Measurements from ENCODE around the gene STK38L.

STK38L gene

GRCh38 chr12:27274706-27275105 lies 30.6 kb downstream of the STK38L start:
- H3K27me3 Mint-ChIP-seq (ENCODE audit: low read depth) = no peaks in the 10 kb centered on the region
- TF ChIP-seq CTCF (IDR thresholded peaks at IDR 0.05; ENCODE audit: unreplicated experiment in 3 of 3) = no peak
- H3K4me3 Mint-ChIP-seq = no peak overlapping the region
- peaks cover 33% of the 10 kb centered on the region for H3K4me1 Mint-ChIP-seq
- no peaks in the 10 kb centered on the region for H3K9me3 Mint-ChIP-seq
- H3K36me3 Mint-ChIP-seq (ENCODE audit: low read depth) = peaks cover 4% of the 10 kb centered on the region
- H3K27ac Mint-ChIP-seq = no peak overlapping the region

- no peaks in the 10 kb centered on the region for H3K27me3 Mint-ChIP-seq (ENCODE audit: low read depth)
- H3K4me1 Mint-ChIP-seq = peaks cover 30% of the 10 kb centered on the region
- no peak for TF ChIP-seq CTCF (IDR thresholded peaks at IDR 0.05; ENCODE audit: unreplicated experiment in 3 of 3)
- H3K36me3 Mint-ChIP-seq (ENCODE audit: low read depth) = peaks cover 8% of the 10 kb centered on the region
- H3K9me3 Mint-ChIP-seq = no peaks in the 10 kb centered on the region
- no peak overlapping the region for H3K4me3 Mint-ChIP-seq
- no peak overlapping the region for H3K27ac Mint-ChIP-seq
Measured at GRCh38 chr12:27276275-27276674, 32.2 kb downstream of the STK38L start.

GRCh38 chr12:27277846-27278260 lies 33.8 kb downstream of the STK38L start:
- Mint-ChIP-seq H3K4me1 (peaks cover 24% of the 10 kb centered on the region), H3K4me3 (no peak overlapping the region)

GRCh38 chr12:27279826-27280225 lies 35.7 kb downstream of the STK38L start:
- Mint-ChIP-seq H3K9me3 (no peaks in the 10 kb centered on the region), H3K27ac (no peak overlapping the region), H3K4me3 (no peak overlapping the region), H3K4me1 (peaks cover 23% of the 10 kb centered on the region), H3K27me3 (ENCODE audit: low read depth) (no peaks in the 10 kb centered on the region), H3K36me3 (ENCODE audit: low read depth) (peaks cover 4% of the 10 kb centered on the region)
- TF ChIP-seq CTCF (IDR thresholded peaks at IDR 0.05; ENCODE audit: unreplicated experiment in 3 of 3) = no peak

More at GRCh38 chr12:27277846-27278260, 33.8 kb downstream of the STK38L start:
- Mint-ChIP-seq H3K36me3 (ENCODE audit: low read depth) (peaks cover 4% of the 10 kb centered on the region), H3K9me3 (no peaks in the 10 kb centered on the region), H3K27me3 (ENCODE audit: low read depth) (no peaks in the 10 kb centered on the region), H3K27ac (no peak overlapping the region)
- no peak for TF ChIP-seq CTCF (IDR thresholded peaks at IDR 0.05; ENCODE audit: unreplicated experiment in 3 of 3)

- no peak for TF ChIP-seq CTCF (IDR thresholded peaks at IDR 0.05; ENCODE audit: unreplicated experiment in 3 of 3)
- H3K36me3 Mint-ChIP-seq (ENCODE audit: low read depth) = peaks cover 4% of the 10 kb centered on the region
- H3K4me1 Mint-ChIP-seq = peaks cover 23% of the 10 kb centered on the region
- H3K4me3 Mint-ChIP-seq = no peak overlapping the region
- H3K9me3 Mint-ChIP-seq = no peaks in the 10 kb centered on the region
- no peaks in the 10 kb centered on the region for H3K27me3 Mint-ChIP-seq (ENCODE audit: low read depth)
- H3K27ac Mint-ChIP-seq = no peak overlapping the region
Measured at GRCh38 chr12:27280412-27280811, 36.3 kb downstream of the STK38L start.

- no peak for TF ChIP-seq CTCF (IDR thresholded peaks at IDR 0.05; ENCODE audit: unreplicated experiment in 3 of 3)
- H3K9me3 Mint-ChIP-seq = no peaks in the 10 kb centered on the region
- peaks cover 17% of the 10 kb centered on the region for H3K4me1 Mint-ChIP-seq
- no peak overlapping the region for H3K27ac Mint-ChIP-seq
- H3K36me3 Mint-ChIP-seq (ENCODE audit: low read depth) = peaks cover 4% of the 10 kb centered on the region
- no peak overlapping the region for H3K4me3 Mint-ChIP-seq
- H3K27me3 Mint-ChIP-seq (ENCODE audit: low read depth) = no peaks in the 10 kb centered on the region
Measured at GRCh38 chr12:27282754-27283153, 38.7 kb downstream of the STK38L start.

Measured in nephron (organoid).